H1 (cell line): ENCODE data around the gene AFF2. TPM values are rescaled to one million over a fixed set of nuclear protein-coding genes. Genes with fewer than 3 reads are reported as not detected.

Source experiments
- CTCF ChIA-PET: fragments of 300-600 bp; sonication (Branson Sonifier 250); formaldehyde crosslinking; loops from one replicate; lab custom pipeline; 2021; ENCODE audit not compliant: partially characterized antibody; lab: Charles Lee
- POLR2A ChIA-PET: fragments of 300-600 bp; sonication (Branson Sonifier 250); formaldehyde crosslinking; loops from one replicate; lab custom pipeline; 2021; ENCODE audit warnings: inconsistent platforms; ENCODE audit not compliant: partially characterized antibody; lab: Charles Lee
- DNase-seq, 2 experiments: peaks; one replicate each; pipeline versions ENCODE4 v3.0.0 to v3.0.0-alpha.2; 2010 to 2022; ENCODE audit warnings: low spot score in 2 of 2, low read depth in 1 of 2, mixed read lengths in 1 of 2
- FAIRE-seq: peaks from 2 replicates; lab custom pipeline; 2011; peaks lifted over from hg19 to GRCh38; lab: Jason Lieb, UNC
- H2AFZ ChIP-seq: 2 replicates; pipeline ENCODE4 v1.8.1; 2012; ENCODE audit warnings: low read length, inconsistent platforms
- H2AK5ac ChIP-seq: 2 replicates; pipeline ENCODE4 v1.6.1; 2013; ENCODE audit warnings: low read depth, low read length
- H2BK120ac ChIP-seq: replicated peaks from 2 replicates; pipeline ENCODE3; 2013; ENCODE audit warnings: low read depth, low read length, inconsistent platforms
- H2BK12ac ChIP-seq: 2 replicates; pipeline ENCODE4 v1.6.1; 2013; ENCODE audit warnings: low read depth, low read length
- H2BK15ac ChIP-seq: 2 replicates; pipeline ENCODE4 v1.6.1; 2013; ENCODE audit warnings: low read length
- H2BK20ac ChIP-seq: 2 replicates; pipeline ENCODE4 v1.6.1; 2013; ENCODE audit warnings: low read length
- H2BK5ac ChIP-seq: 2 replicates; pipeline ENCODE4 v1.6.1; 2013; ENCODE audit warnings: low read depth, low read length
- H3K14ac ChIP-seq: 2 replicates; pipeline ENCODE4 v1.6.1; 2013; ENCODE audit warnings: inconsistent platforms; ENCODE audit not compliant: insufficient read length
- H3K18ac ChIP-seq: 2 replicates; pipeline ENCODE4 v1.6.1; 2013; ENCODE audit warnings: low read length; ENCODE audit errors: extremely low read depth
- H3K23ac ChIP-seq: 2 replicates; pipeline ENCODE4 v1.6.1; 2013; ENCODE audit warnings: inconsistent platforms; ENCODE audit not compliant: insufficient read length
- H3K23me2 ChIP-seq: 2 replicates; pipeline ENCODE4 v1.6.1; 2013; ENCODE audit warnings: low read depth, low read length
- H3K27ac ChIP-seq: 2 replicates; pipeline ENCODE4 v1.6.1; 2011; ENCODE audit warnings: low read depth, low read length, inconsistent platforms
- H3K27me3 ChIP-seq, 4 experiments: replicated peaks in 1 of 4; 1 replicate in 1 of 4; 2 replicates in 3 of 4; pipeline versions ENCODE4 v1.6.1 to v1.8.1; 2011 to 2013; ENCODE audit warnings: low read length in 3 of 4, mild to moderate bottlenecking in 3 of 4, inconsistent platforms in 2 of 4, mixed read lengths in 2 of 4, moderate library complexity in 1 of 4; ENCODE audit not compliant: control insufficient read depth in 3 of 4, insufficient read depth in 3 of 4; ENCODE audit errors: extremely low read depth in 1 of 4
- H3K36me3 ChIP-seq, 4 experiments: 2 replicates each; pipeline versions ENCODE4 v1.6.1 to v1.8.1; 2011 to 2013; ENCODE audit warnings: mild to moderate bottlenecking in 4 of 4, low read length in 3 of 4, moderate library complexity in 2 of 4, control low read depth in 1 of 4, inconsistent platforms in 1 of 4; ENCODE audit not compliant: insufficient read depth in 4 of 4, control insufficient read depth in 2 of 4
- H3K4ac ChIP-seq: replicated peaks from 2 replicates; pipeline ENCODE3; 2013; ENCODE audit warnings: low read length, low read depth, mixed read lengths, inconsistent platforms; ENCODE audit not compliant: insufficient read length
- H3K4me1 ChIP-seq, 4 experiments: replicated peaks in 1 of 4; 1 replicate in 1 of 4; 2 replicates in 3 of 4; pipeline versions ENCODE4 v1.6.1 to v1.8.1; 2011 to 2013; ENCODE audit warnings: low read length in 3 of 4, inconsistent platforms in 2 of 4, mixed read lengths in 1 of 4; ENCODE audit not compliant: insufficient read depth in 4 of 4, control insufficient read depth in 3 of 4
- H3K4me2 ChIP-seq, 2 experiments: 2 replicates each; pipeline versions ENCODE4 v1.6.1 to v1.8.1; 2011 to 2013; ENCODE audit warnings: low read depth in 2 of 2, low read length in 2 of 2, control low read depth in 1 of 2, inconsistent platforms in 1 of 2, mild to moderate bottlenecking in 1 of 2; ENCODE audit not compliant: insufficient read depth in 1 of 2
- H3K4me3 ChIP-seq, 4 experiments: fragments of 200-600, 300-600 bp in 1 of 4; sonication (generic), shearing (Covaris generic), sonication (Bioruptor Twin) in 1 of 4; 2 replicates each; pipeline versions ENCODE4 v1.5.1 to v1.8.1; 2011 to 2016; ENCODE audit warnings: low read length in 4 of 4, low read depth in 3 of 4, control low read depth in 2 of 4, inconsistent platforms in 2 of 4, mild to moderate bottlenecking in 2 of 4, mixed read lengths in 1 of 4, moderate library complexity in 1 of 4; ENCODE audit not compliant: insufficient read depth in 2 of 4; ENCODE audit errors: extremely low read depth in 1 of 4
- H3K56ac ChIP-seq: replicated peaks from 2 replicates; pipeline ENCODE3; 2013; ENCODE audit warnings: low read depth, mild to moderate bottlenecking, mixed read lengths, low read length, inconsistent platforms; ENCODE audit not compliant: insufficient read length
- H3K79me1 ChIP-seq: 2 replicates; pipeline ENCODE4 v1.6.1; 2013; ENCODE audit warnings: low read depth, low read length, control low read depth
- H3K79me2 ChIP-seq, 2 experiments: 2 replicates each; pipeline versions ENCODE4 v1.6.1 to v1.8.1; 2012 to 2013; ENCODE audit warnings: low read length in 2 of 2, mild to moderate bottlenecking in 2 of 2, inconsistent platforms in 1 of 2; ENCODE audit not compliant: insufficient read depth in 2 of 2, control insufficient read depth in 1 of 2
- H3K9ac ChIP-seq, 4 experiments: replicated peaks in 1 of 4; 1 replicate in 1 of 4; 2 replicates in 3 of 4; pipeline versions ENCODE4 v1.6.1 to v1.8.1; 2011 to 2013; ENCODE audit warnings: low read depth in 3 of 4, low read length in 3 of 4, control low read depth in 2 of 4, mild to moderate bottlenecking in 2 of 4, moderate library complexity in 2 of 4, inconsistent platforms in 1 of 4; ENCODE audit errors: extremely low read depth in 1 of 4
- H3K9me3 ChIP-seq, 2 experiments: 2 replicates each; pipeline versions ENCODE4 v1.6.1 to v1.8.1; 2012 to 2013; ENCODE audit warnings: mild to moderate bottlenecking in 2 of 2, moderate library complexity in 2 of 2, control low read depth in 1 of 2, inconsistent platforms in 1 of 2, low read depth in 1 of 2, low read length in 1 of 2, mixed read lengths in 1 of 2; ENCODE audit not compliant: insufficient read depth in 2 of 2
- H4K20me1 ChIP-seq, 2 experiments: replicated peaks in 1 of 2; 2 replicates each; pipeline versions ENCODE3 to v1.8.1; 2011 to 2013; ENCODE audit warnings: inconsistent platforms in 2 of 2, low read length in 2 of 2, mild to moderate bottlenecking in 1 of 2; ENCODE audit not compliant: insufficient read depth in 2 of 2, control insufficient read depth in 1 of 2
- H4K5ac ChIP-seq: 2 replicates; pipeline ENCODE4 v1.6.1; 2013; ENCODE audit warnings: low read length, low read depth, mixed read lengths, inconsistent platforms; ENCODE audit not compliant: insufficient read length
- H4K8ac ChIP-seq: 2 replicates; pipeline ENCODE4 v1.8.0; 2013; ENCODE audit warnings: mild to moderate bottlenecking, moderate library complexity, low read length, inconsistent platforms; ENCODE audit not compliant: insufficient read depth; ENCODE audit errors: extremely low read depth
- H4K91ac ChIP-seq: replicated peaks from 2 replicates; pipeline ENCODE3; 2013; ENCODE audit warnings: low read length, mixed read lengths, inconsistent platforms; ENCODE audit not compliant: insufficient read length
- SUZ12 ChIP-seq: fragments of 200-600 bp; sonication (generic); IDR thresholded peaks from 2 replicates; pipeline ENCODE4 v1.6.1; 2012; ENCODE audit warnings: mild to moderate bottlenecking, inconsistent platforms, low read length, moderate library complexity, mixed read lengths
- TAF7 ChIP-seq: optimal IDR thresholded peaks from 2 replicates; pipeline ENCODE3; 2011; ENCODE audit warnings: low read depth, mild to moderate bottlenecking, inconsistent platforms, low read length, moderate library complexity, borderline replicate concordance
- WGBS, 2 experiments: shearing (Covaris generic) in 1 of 2; methylation state at CpG; one replicate each; pipeline versions ENCODE4 v1.1.6 to v1.1.7; 2013 to 2015; ENCODE audit warnings: low lambda C conversion rate in 2 of 2, mixed read lengths in 2 of 2, inconsistent platforms in 1 of 2, low coverage in 1 of 2, missing lambda C conversion rate in 1 of 2; ENCODE audit not compliant: insufficient replicate concordance in 2 of 2, insufficient coverage in 1 of 2, insufficient read length in 1 of 2; ENCODE audit errors: extremely low coverage in 1 of 2, missing lambda C conversion rate in 1 of 2; 5-methylcytosine and 5-hydroxymethylcytosine counted together
- polyA plus RNA-seq, 7 experiments: library from polyadenylated mRNA; depleted of rRNA in 3 of 7; stranded (reverse) in 5 of 7; unstranded in 2 of 7; fragments of >200 nt in 5 of 7; fragments of 200-250 nt in 2 of 7; gene quantifications; 1 replicate in 5 of 7; 2 replicates in 1 of 7; 4 replicates in 1 of 7; pipeline versions ENCODE4 v1.2.1 to v1.2.3, GENCODE V29; 2011 to 2013; ENCODE audit warnings: missing spikeins in 2 of 7, mixed read lengths in 2 of 7
- total RNA-seq: library from RNA; stranded (reverse); fragmentation: NEBNext Ultra II Directional; extraction: Animal tissue kit (Norgen Biotek cat#: 25700); gene quantifications from 2 replicates; pipeline ENCODE4 v1.2.1, GENCODE V29; 2021

The AFF2 gene
- total and polyA plus RNA-seq, 2 of the 8 experiments (the other 6 are each of a cell fraction or from before 2014, with no cell fraction given) = 2.0 to 7.3 TPM

DNA sequence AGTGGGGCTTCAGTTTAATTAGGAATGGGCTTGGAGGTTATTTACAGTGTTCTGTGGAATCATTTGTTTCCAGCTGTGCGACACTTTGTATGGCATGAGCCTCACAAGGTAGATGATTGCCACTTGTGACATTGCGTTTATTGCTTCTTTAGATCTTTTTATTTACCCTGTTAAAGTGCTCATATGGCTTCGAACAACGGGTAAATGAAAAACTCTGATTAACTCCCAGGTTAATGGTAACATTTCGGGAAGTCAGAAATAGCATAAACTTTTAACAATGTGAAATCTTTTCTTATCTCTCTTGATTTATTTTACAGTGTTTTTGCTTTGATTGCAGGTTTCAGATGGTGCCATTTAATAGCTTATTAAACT is 510.4 kb downstream of the AFF2 start:
- no peak overlapping the region for H2BK12ac ChIP-seq
- no peak overlapping the region for H2AK5ac ChIP-seq
- H3K23ac ChIP-seq = no peak overlapping the region
- no peak overlapping the region for H3K18ac ChIP-seq
- H3K36me3 ChIP-seq = no peaks in the 10 kb centered on the region
- H4K20me1 ChIP-seq = no peaks in the 10 kb centered on the region
- WGBS, 2 experiments = 86% methylated on average over 5 of the region's 5 CpGs; no CpG with 5 or more reads in 1 of the 2 experiments
- H3K4ac ChIP-seq = no peak overlapping the region
- no peak for TF ChIP-seq TAF7
- TF ChIP-seq SUZ12 = no peak
- TF ChIP-seq, all 59 proteins: peak for 0
- no peak for FAIRE-seq
- Histone ChIP-seq H3K9me3 (no peaks in the 10 kb centered on the region), H2AFZ (no peak overlapping the region), H3K56ac (no peak overlapping the region), H4K5ac (no peak overlapping the region), H2BK5ac (no peak overlapping the region), H4K91ac (no peak overlapping the region), H3K14ac (no peak overlapping the region), H3K4me2 (no peak overlapping the region), H3K27ac (no peak overlapping the region), H3K4me1 (no peaks in the 10 kb centered on the region), H2BK20ac (no peak overlapping the region), H3K27me3 (no peaks in the 10 kb centered on the region), H3K79me2 (no peaks in the 10 kb centered on the region), H3K23me2 (no peaks in the 10 kb centered on the region), H3K9ac (no peak overlapping the region), H3K4me3 (no peak overlapping the region), H4K8ac (no peak overlapping the region), H3K79me1 (no peaks in the 10 kb centered on the region), H2BK15ac (no peak overlapping the region), H2BK120ac (no peak overlapping the region)
- CTCF ChIA-PET = interaction anchor here (1.0 kb wide), 1 partner anchor 323 kb away, joined by 3 read pairs; no protein-coding TSS in a partner anchor
- no peak for DNase-seq
- POLR2A ChIA-PET = no interaction called here
